Fibroblast of lung (primary cell): Measurements from ENCODE around the gene TLX2. TPM values are rescaled to one million over a fixed set of nuclear protein-coding genes. Genes with fewer than 3 reads are reported as not detected.

Experiments
- DNase-seq, 2 donors: peaks; one replicate each; pipeline versions ENCODE4 v3.0.0 to v3.0.0-alpha.2; 2010; ENCODE audit warnings: low read depth in 2 of 2
- H2AFZ ChIP-seq: 2 replicates; pipeline ENCODE4 v1.5.1; 2012; ENCODE audit warnings: low read length, control low read depth, inconsistent platforms
- H3K27ac ChIP-seq: 2 replicates; pipeline ENCODE4 v1.5.1; 2011; ENCODE audit warnings: low read length, control low read depth; ENCODE audit not compliant: insufficient read depth
- H3K27me3 ChIP-seq: 2 replicates; pipeline ENCODE4 v1.5.1; 2011; ENCODE audit warnings: mild to moderate bottlenecking, low read length; ENCODE audit not compliant: control insufficient read depth, insufficient read depth
- H3K36me3 ChIP-seq: 2 replicates; pipeline ENCODE4 v1.5.1; 2011; ENCODE audit warnings: low read length; ENCODE audit not compliant: control insufficient read depth, insufficient read depth
- H3K4me1 ChIP-seq: 2 replicates; pipeline ENCODE4 v1.5.1; 2011; ENCODE audit warnings: low read length; ENCODE audit not compliant: control insufficient read depth, insufficient read depth; ENCODE audit errors: extremely low read depth
- H3K4me2 ChIP-seq: 2 replicates; pipeline ENCODE4 v1.5.1; 2011; ENCODE audit warnings: low read length, control low read depth; ENCODE audit not compliant: insufficient read depth; ENCODE audit errors: extremely low read depth
- H3K4me3 ChIP-seq, 4 experiments: fragments of 200-600 bp in 1 of 4; sonication (generic) in 1 of 4; replicated peaks in 1 of 4; 2 replicates each; pipeline ENCODE4 v1.5.1; 2011 to 2016; ENCODE audit warnings: low read length in 4 of 4, low read depth in 3 of 4, mild to moderate bottlenecking in 3 of 4, control low read depth in 2 of 4, inconsistent platforms in 1 of 4, mixed read lengths in 1 of 4; ENCODE audit not compliant: insufficient read depth in 1 of 4; ENCODE audit errors: control extremely low read depth in 1 of 4
- H3K79me2 ChIP-seq: 2 replicates; pipeline ENCODE4 v1.5.1; 2012; ENCODE audit warnings: mild to moderate bottlenecking, low read length, inconsistent platforms; ENCODE audit not compliant: control insufficient read depth, insufficient read depth
- H3K9ac ChIP-seq: 2 replicates; pipeline ENCODE4 v1.5.1; 2011; ENCODE audit warnings: mild to moderate bottlenecking, low read length, control low read depth; ENCODE audit not compliant: insufficient read depth
- H3K9me3 ChIP-seq: 2 replicates; pipeline ENCODE4 v1.5.1; 2012; ENCODE audit warnings: low read depth, low read length; ENCODE audit not compliant: control insufficient read depth, insufficient read depth
- H4K20me1 ChIP-seq: 2 replicates; pipeline ENCODE4 v1.5.1; 2011; ENCODE audit warnings: low read length; ENCODE audit not compliant: control insufficient read depth, insufficient read depth; ENCODE audit errors: extremely low read depth
- EZH2 ChIP-seq: IDR thresholded peaks from 2 replicates; pipeline ENCODE4 v1.5.1; 2012; ENCODE audit warnings: low read length, control low read depth, mild to moderate bottlenecking; ENCODE audit errors: missing control alignments
- polyA plus RNA-seq, 2 donors: library from polyadenylated mRNA; depleted of rRNA in 1 of 2; stranded (reverse) in 1 of 2; unstranded in 1 of 2; fragments of >200 nt; gene quantifications; 2 replicates each; pipeline ENCODE4 v1.2.1, GENCODE V29; 2011 to 2012; ENCODE audit warnings: missing spikeins in 1 of 2
- total RNA-seq: library from RNA; depleted of rRNA; stranded (reverse); fragments of >200 nt; gene quantifications from 2 replicates; pipeline ENCODE4 v1.2.1, GENCODE V29; 2014
- TF ChIP-seq, protein P1 (sequence below), 2 donors: IDR thresholded peaks in 1 of 2; conservative IDR thresholded peaks in 1 of 2; 1 replicate in 1 of 2; 2 replicates in 1 of 2; pipeline ENCODE4 v1.5.1; 2011 to 2012; ENCODE audit warnings: low read length in 2 of 2, control low read depth in 1 of 2, inconsistent platforms in 1 of 2, low read depth in 1 of 2, mild to moderate bottlenecking in 1 of 2

Gene TLX2
- total and polyA plus RNA-seq, 2 donors (not counting 1 experiment from before 2014, with no cell fraction given) = under 0.01 TPM; not detected in 1

DNA sequence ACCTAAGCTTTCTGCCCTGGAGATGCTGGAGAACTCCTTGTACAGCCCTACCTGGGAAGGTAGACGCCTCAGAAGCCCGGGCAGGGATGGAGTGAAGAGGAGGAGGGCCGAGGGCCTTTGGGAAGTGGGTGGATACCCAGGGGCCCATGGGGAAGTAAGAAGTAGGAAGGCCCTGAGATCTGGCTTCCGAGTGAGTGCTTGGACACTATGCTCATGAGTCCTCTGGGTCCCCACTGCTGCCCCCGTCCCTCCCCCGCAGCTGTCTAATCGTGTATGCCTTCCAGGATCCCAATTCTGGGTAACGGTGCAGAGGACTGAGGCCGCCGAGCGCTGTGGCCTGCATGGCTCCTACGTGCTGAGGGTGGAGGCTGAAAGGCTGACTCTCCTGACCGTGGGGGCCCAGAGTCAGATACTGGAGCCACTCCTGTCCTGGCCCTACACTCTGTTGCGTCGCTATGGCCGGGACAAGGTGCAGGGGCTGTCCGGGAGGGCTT is 41.4 kb downstream of the TLX2 start:
- TF ChIP-seq, protein P1, sequence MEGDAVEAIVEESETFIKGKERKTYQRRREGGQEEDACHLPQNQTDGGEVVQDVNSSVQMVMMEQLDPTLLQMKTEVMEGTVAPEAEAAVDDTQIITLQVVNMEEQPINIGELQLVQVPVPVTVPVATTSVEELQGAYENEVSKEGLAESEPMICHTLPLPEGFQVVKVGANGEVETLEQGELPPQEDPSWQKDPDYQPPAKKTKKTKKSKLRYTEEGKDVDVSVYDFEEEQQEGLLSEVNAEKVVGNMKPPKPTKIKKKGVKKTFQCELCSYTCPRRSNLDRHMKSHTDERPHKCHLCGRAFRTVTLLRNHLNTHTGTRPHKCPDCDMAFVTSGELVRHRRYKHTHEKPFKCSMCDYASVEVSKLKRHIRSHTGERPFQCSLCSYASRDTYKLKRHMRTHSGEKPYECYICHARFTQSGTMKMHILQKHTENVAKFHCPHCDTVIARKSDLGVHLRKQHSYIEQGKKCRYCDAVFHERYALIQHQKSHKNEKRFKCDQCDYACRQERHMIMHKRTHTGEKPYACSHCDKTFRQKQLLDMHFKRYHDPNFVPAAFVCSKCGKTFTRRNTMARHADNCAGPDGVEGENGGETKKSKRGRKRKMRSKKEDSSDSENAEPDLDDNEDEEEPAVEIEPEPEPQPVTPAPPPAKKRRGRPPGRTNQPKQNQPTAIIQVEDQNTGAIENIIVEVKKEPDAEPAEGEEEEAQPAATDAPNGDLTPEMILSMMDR (conservative IDR thresholded peaks at IDR 0.05 in 1 of 2, IDR thresholded peaks at IDR 0.05 in 1 of 2; ENCODE audit: low read depth in 1 of 2, low read length in 2 of 2) = no peak
- TF ChIP-seq EZH2 = no peak
- Histone ChIP-seq H3K4me2 (peak overlapping the region; percentile 85), H3K4me1 (peaks cover 4% of the 10 kb centered on the region), H3K9me3 (no peaks in the 10 kb centered on the region), H3K27ac (no peak overlapping the region), H4K20me1 (no peaks in the 10 kb centered on the region), H3K79me2 (peaks cover 3% of the 10 kb centered on the region), H3K36me3 (peaks cover 4% of the 10 kb centered on the region), H3K9ac (peak overlapping the region; percentile 35), H2AFZ (no peak overlapping the region), H3K27me3 (no peaks in the 10 kb centered on the region), H3K4me3 (peak overlapping the region; percentile 52 to 98 (median 74))
- no peak for DNase-seq

DNA sequence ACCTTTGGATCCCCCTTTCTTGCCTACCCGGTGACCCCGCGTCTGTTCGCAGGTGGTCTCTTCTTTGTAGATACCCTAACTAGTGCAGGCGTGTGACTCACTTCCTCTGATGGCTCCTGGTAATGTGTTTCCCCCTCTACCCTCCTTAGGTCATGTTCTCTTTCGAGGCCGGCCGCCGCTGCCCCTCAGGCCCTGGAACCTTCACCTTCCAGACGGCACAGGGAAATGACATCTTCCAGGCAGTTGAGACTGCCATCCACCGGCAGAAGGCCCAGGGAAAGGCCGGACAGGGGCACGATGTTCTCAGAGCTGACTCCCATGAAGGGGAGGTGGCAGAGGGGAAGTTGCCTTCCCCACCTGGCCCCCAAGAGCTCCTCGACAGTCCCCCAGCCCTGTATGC is 41.9 kb downstream of the TLX2 start:
- peaks cover 3% of the 10 kb centered on the region for H3K79me2 ChIP-seq
- DNase-seq = no peak
- H3K4me2 ChIP-seq = no peak overlapping the region
- no peaks in the 10 kb centered on the region for H3K27me3 ChIP-seq
- no peaks in the 10 kb centered on the region for H4K20me1 ChIP-seq
- no peak overlapping the region for H3K9ac ChIP-seq
- TF ChIP-seq EZH2 = no peak
- H3K36me3 ChIP-seq = peaks cover 4% of the 10 kb centered on the region
- no peak overlapping the region for H3K27ac ChIP-seq
- no peaks in the 10 kb centered on the region for H3K9me3 ChIP-seq
- no peak overlapping the region for H2AFZ ChIP-seq
- H3K4me3 ChIP-seq = no peak overlapping the region
- peaks cover 4% of the 10 kb centered on the region for H3K4me1 ChIP-seq

DNA sequence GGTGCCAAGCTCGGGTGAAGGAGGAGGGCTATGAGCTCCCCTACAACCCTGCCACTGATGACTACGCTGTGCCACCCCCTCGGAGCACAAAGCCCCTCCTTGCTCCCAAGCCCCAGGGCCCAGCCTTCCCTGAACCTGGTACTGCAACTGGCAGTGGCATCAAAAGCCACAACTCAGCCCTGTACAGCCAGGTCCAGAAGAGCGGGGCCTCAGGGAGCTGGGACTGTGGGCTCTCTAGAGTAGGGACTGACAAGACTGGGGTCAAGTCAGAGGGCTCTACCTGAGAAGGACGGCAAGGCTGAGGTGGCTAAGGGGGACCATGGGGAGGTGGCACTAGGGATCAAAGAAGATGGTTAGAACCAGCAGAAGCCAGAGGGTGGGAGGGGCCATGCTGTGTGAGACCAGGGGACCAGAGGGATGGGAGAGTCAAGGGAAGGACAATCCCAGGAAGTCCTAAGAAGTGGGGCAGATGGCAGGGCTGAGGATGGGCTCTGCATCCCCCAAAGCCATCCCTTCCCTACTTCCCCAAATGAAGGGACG is 42.7 kb downstream of the TLX2 start:
- peaks cover 3% of the 10 kb centered on the region for H3K79me2 ChIP-seq
- peaks cover 4% of the 10 kb centered on the region for H3K36me3 ChIP-seq
- no peak for DNase-seq
- H3K4me3 ChIP-seq = no peak overlapping the region
- H3K27me3 ChIP-seq = no peaks in the 10 kb centered on the region
- no peak overlapping the region for H3K9ac ChIP-seq
- TF ChIP-seq, protein P1 (conservative IDR thresholded peaks at IDR 0.05 in 1 of 2, IDR thresholded peaks at IDR 0.05 in 1 of 2; ENCODE audit: low read depth in 1 of 2, low read length in 2 of 2) = no peak
- no peak for TF ChIP-seq EZH2
- H3K9me3 ChIP-seq = no peaks in the 10 kb centered on the region
- no peak overlapping the region for H3K4me2 ChIP-seq
- peaks cover 4% of the 10 kb centered on the region for H3K4me1 ChIP-seq
- H4K20me1 ChIP-seq = no peaks in the 10 kb centered on the region
- H3K27ac ChIP-seq = no peak overlapping the region
- H2AFZ ChIP-seq = no peak overlapping the region
